ENCODE data around the gene PREX1. TPM values are rescaled to one million over a fixed set of nuclear protein-coding genes. Genes with fewer than 3 reads are reported as not detected.
"Not testable (repeated sequence)": the region's sequence is repeated elsewhere in the genome, so short reads cannot be mapped to it uniquely, and the experiment has no call there.

Gene PREX1
- total RNA-seq, 1 donor from 2014 or later = 248 TPM

- H3K27ac Mint-ChIP-seq (ENCODE audit: unreplicated experiment) = no peak overlapping the region
- H3K27me3 Mint-ChIP-seq (ENCODE audit: unreplicated experiment) = peaks cover 10% of the 10 kb centered on the region
- no peak for TF ChIP-seq CTCF (IDR thresholded peaks at IDR 0.05; ENCODE audit: unreplicated experiment)
- H3K36me3 Mint-ChIP-seq (ENCODE audit: low read depth, unreplicated experiment) = peaks cover 3% of the 10 kb centered on the region
- no peak for DNase-seq (ENCODE audit: low spot score)
- H3K4me1 Mint-ChIP-seq (ENCODE audit: unreplicated experiment) = peaks cover 25% of the 10 kb centered on the region
- no peak overlapping the region for H3K4me3 Mint-ChIP-seq (ENCODE audit: unreplicated experiment)
- no peaks in the 10 kb centered on the region for H3K9me3 Mint-ChIP-seq (ENCODE audit: unreplicated experiment)
Measured at GRCh38 chr20:48829940-48830339, 2.1 kb upstream of the PREX1 start.

GRCh38 chr20:48828734-48829460 lies 1.1 kb upstream of the PREX1 start:
- DNase-seq (ENCODE audit: low spot score) = no peak
- H3K36me3 Mint-ChIP-seq (ENCODE audit: low read depth, unreplicated experiment) = peaks cover 8% of the 10 kb centered on the region
- no peaks in the 10 kb centered on the region for H3K9me3 Mint-ChIP-seq (ENCODE audit: unreplicated experiment)
- peak overlapping the region; percentile 91 for H3K27ac Mint-ChIP-seq (ENCODE audit: unreplicated experiment)
- H3K4me3 Mint-ChIP-seq (ENCODE audit: unreplicated experiment) = peak overlapping the region; percentile 97
- TF ChIP-seq CTCF (IDR thresholded peaks at IDR 0.05; ENCODE audit: unreplicated experiment) = no peak
- peaks cover 10% of the 10 kb centered on the region for H3K27me3 Mint-ChIP-seq (ENCODE audit: unreplicated experiment)
- peaks cover 34% of the 10 kb centered on the region for H3K4me1 Mint-ChIP-seq (ENCODE audit: unreplicated experiment)

- Mint-ChIP-seq H3K4me3 (ENCODE audit: unreplicated experiment) (peak overlapping the region; percentile 100), H3K27ac (ENCODE audit: unreplicated experiment) (peak overlapping the region; percentile 57), H3K4me1 (ENCODE audit: unreplicated experiment) (peaks cover 47% of the 10 kb centered on the region), H3K9me3 (ENCODE audit: unreplicated experiment) (no peaks in the 10 kb centered on the region), H3K27me3 (ENCODE audit: unreplicated experiment) (peaks cover 12% of the 10 kb centered on the region), H3K36me3 (ENCODE audit: low read depth, unreplicated experiment) (peaks cover 17% of the 10 kb centered on the region)
- DNase-seq (ENCODE audit: low spot score) = peak; percentile 42
- no peak for TF ChIP-seq CTCF (IDR thresholded peaks at IDR 0.05; ENCODE audit: unreplicated experiment)
Measured at GRCh38 chr20:48826883-48827771, 672 bp downstream of the PREX1 start.

GRCh38 chr20:48826480-48826879 lies 1.3 kb downstream of the PREX1 start:
- not testable (repeated sequence) for H3K27ac Mint-ChIP-seq (ENCODE audit: unreplicated experiment); H3K9me3 Mint-ChIP-seq (ENCODE audit: unreplicated experiment)
- H3K4me3 Mint-ChIP-seq (ENCODE audit: unreplicated experiment) = peak overlapping the region; percentile 100
- H3K4me1 Mint-ChIP-seq (ENCODE audit: unreplicated experiment) = peaks cover 47% of the 10 kb centered on the region
- DNase-seq (ENCODE audit: low spot score) = peak; percentile 15
- H3K27me3 Mint-ChIP-seq (ENCODE audit: unreplicated experiment) = peaks cover 12% of the 10 kb centered on the region
- peaks cover 20% of the 10 kb centered on the region for H3K36me3 Mint-ChIP-seq (ENCODE audit: low read depth, unreplicated experiment)

GRCh38 chr20:48826069-48826468 lies 1.7 kb downstream of the PREX1 start:
- no peak overlapping the region for H3K27ac Mint-ChIP-seq (ENCODE audit: unreplicated experiment)
- DNase-seq (ENCODE audit: low spot score) = no peak
- H3K4me3 Mint-ChIP-seq (ENCODE audit: unreplicated experiment) = peak overlapping the region; percentile 100
- no peaks in the 10 kb centered on the region for H3K9me3 Mint-ChIP-seq (ENCODE audit: unreplicated experiment)
- peaks cover 20% of the 10 kb centered on the region for H3K36me3 Mint-ChIP-seq (ENCODE audit: low read depth, unreplicated experiment)
- H3K4me1 Mint-ChIP-seq (ENCODE audit: unreplicated experiment) = peaks cover 47% of the 10 kb centered on the region
- no peak for TF ChIP-seq CTCF (IDR thresholded peaks at IDR 0.05; ENCODE audit: unreplicated experiment)
- H3K27me3 Mint-ChIP-seq (ENCODE audit: unreplicated experiment) = peaks cover 12% of the 10 kb centered on the region
